NOMO-1 treated with dmso at 0.1 percent for 144 hours (cell line): ENCODE results near the gene ATG9A.
"Not testable (repeated sequence)": the region's sequence is repeated elsewhere in the genome, so short reads cannot be mapped to it uniquely, and the experiment has no call there.

Experiments
- DNase-seq: peaks from one replicate; lab custom pipeline; 2025; ENCODE audit not compliant: unreplicated experiment; lab: John Stamatoyannopoulos, UW

Gene ATG9A, protein sequence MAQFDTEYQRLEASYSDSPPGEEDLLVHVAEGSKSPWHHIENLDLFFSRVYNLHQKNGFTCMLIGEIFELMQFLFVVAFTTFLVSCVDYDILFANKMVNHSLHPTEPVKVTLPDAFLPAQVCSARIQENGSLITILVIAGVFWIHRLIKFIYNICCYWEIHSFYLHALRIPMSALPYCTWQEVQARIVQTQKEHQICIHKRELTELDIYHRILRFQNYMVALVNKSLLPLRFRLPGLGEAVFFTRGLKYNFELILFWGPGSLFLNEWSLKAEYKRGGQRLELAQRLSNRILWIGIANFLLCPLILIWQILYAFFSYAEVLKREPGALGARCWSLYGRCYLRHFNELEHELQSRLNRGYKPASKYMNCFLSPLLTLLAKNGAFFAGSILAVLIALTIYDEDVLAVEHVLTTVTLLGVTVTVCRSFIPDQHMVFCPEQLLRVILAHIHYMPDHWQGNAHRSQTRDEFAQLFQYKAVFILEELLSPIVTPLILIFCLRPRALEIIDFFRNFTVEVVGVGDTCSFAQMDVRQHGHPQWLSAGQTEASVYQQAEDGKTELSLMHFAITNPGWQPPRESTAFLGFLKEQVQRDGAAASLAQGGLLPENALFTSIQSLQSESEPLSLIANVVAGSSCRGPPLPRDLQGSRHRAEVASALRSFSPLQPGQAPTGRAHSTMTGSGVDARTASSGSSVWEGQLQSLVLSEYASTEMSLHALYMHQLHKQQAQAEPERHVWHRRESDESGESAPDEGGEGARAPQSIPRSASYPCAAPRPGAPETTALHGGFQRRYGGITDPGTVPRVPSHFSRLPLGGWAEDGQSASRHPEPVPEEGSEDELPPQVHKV

DNA sequence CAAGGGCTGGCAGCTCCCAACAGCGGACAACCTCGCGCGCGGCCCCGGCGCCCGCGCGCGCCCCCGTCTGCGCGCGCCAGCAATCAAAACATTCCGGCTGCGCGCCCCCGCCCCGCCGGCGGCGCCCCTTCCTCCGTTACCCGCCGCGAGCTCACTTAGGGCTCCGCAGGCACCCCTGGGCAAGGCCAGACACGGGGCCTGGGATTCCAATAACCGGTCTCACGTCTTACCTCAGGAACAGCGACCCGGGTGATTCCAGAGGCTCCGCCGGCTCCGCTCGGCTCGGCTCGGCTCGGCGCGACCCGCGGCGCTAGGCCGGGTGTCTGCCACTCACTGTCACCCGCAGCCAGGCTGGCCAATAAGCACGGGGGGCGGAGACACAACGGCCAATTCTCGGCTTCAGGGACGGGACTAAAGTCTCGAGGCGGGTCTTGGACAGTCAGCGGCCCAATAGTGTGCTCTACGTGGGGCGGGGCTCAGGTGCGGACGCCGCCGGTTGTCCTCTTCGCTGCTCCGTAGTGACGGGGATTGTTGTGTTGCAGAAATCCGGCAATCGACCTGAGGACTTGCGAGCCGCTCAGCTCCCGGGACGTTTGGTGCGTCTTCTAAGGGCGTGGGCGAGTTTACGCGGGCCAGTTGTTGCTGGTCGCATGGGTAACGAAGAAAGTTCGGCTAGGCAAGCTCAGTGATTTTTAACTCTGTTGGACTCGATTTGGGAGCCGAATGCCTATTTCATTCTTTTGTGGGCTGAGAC lies at the start of gene ATG9A, which contains the start of gene ANKZF1:
TSS of gene ATG9A (minus strand) at position 332 of the 754 bp plus-strand sequence. CDS start 1,612 bp downstream, outside the sequence.
TSS of gene ANKZF1 (plus strand) at position 502 of the 754 bp plus-strand sequence. CDS start 452 bp downstream, outside the sequence.
- peak; percentile 99 for DNase-seq

DNA sequence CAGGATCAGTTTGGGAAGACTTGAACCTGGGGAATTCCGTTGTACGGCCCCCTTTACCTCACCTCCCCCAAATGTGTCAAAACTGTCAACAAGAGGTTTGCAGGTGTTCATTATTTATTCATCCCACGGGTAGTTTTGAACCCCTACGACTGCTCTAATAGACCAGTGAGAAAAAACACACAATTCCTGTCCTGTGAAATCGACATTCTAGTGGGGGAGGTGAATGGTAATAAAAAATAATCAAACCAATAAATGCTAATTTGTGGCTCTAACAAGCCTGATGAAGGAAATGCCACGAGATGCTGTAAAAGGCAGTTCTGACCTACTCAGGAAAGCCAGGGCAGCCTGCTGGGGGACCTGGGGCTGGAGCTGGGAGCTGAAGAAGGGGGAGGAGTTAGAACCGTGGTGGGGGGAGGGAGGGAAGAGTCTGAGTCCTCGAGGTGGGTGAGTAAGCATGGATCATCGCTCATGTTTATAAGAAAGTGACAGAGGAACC lies 49.3 kb upstream of the ATG9A start:
- no peak for DNase-seq

DNA sequence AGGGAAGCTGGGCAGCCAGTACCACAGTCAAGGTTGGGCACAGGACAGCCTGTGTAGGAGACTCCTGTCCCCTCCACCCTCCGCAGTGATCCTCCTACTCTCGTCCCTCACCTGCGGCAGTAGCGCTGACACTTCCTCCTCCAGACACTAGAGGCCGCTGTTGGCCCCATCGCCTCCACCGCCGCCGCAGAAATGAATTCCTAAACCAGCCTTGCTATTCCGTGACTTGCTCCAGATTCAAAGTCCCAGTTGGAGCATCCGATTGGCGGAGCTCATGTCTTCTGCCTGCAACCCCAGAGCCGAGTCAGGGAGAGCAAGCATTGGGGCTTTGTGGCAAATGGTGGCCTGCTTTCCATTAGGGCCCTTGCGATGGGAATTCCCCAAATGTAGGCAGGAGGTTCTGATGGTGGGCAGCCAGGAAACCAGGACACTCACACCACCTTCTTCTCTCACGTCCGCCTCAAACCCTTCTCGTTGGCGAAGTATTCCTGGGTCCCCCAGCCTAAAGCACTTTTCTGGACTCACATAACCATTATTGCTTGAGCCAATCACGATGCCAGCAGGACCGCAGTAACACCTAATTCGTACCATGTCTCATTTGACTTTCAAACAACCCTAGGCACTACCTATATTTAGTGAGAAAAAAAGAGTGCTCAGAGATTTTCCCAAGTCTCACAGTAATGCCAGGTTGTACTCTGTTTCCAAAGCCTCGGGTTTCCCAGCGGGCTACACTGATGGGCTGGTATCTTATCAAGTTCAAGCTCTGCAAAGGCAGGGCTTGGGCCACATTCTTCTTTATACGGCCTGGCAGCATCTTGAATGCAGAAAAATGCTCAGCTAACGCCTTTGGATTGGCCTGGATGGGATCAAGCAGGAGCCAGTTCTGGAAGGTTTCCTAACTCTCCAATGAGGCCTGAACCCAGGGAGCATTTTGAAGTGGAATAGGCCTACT lies 48.5 kb upstream of the ATG9A start:
- peak; percentile 46 for DNase-seq

DNA sequence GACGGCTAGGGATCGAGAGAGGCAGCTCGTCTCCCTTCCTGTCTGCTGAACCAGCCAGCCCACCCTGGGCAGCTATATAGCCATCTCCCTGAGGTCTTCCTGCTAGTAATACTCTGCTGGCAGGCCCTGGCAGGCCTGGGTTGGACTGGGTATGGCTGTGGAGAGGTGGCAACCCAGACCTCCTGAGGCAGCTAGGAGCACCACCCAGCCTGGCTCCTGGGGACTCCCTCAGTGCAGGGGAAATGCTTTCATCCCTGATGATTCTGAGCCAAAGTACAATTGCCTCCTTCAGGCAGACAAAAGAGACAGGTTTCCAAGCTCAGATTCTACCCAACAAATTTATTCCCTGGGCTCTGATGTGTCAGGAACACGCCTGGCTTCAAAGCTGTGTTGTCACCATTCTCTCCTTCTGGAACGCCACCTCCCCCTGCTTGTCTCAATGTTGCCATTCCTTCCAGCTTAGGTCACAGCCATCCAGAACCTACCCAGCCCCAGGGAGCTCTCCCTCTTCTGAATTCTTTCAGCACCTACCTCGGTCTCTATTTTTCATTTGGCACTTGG lies 45.0 kb upstream of the ATG9A start:
- no peak for DNase-seq

DNA sequence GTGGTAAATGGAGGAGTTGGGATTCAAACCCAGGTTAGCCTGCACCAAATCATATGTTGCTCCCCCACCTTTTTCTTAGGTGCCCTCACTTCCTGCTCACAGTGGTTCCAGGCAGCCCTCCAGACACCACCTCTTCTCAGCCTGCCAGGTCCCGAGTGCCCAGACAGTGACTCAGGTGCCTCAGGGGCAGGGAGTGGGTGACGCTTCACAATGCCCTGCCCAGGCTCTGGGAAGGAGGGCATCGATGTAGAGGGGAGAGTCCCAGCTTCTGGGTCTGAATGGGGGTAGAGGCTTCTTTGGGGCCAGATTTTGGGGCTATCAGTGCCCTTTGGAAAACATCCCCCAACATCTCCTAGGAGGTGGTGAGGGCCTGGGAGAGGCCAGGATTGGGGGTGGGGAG lies 44.5 kb upstream of the ATG9A start:
- DNase-seq, result no peak

DNA sequence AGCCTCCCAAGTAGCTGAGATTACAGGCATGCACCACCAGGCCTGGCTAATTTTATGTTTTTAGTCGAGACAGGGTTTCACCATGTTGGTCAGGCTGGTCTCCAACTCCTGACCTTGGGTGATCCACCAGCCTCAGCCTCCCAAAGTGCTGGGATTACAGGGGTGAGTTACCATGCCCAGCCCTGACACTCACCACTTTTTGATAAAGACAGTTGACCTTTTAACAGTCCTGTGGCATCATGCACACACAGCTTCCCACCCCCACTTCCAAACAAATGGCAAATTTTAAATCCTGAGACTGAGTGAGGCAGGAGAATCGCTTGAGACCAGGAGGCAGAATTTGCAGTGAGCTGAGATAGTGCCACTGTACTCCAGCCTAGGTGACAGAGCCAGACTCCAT lies 43.6 kb upstream of the ATG9A start:
- no peak for DNase-seq

DNA sequence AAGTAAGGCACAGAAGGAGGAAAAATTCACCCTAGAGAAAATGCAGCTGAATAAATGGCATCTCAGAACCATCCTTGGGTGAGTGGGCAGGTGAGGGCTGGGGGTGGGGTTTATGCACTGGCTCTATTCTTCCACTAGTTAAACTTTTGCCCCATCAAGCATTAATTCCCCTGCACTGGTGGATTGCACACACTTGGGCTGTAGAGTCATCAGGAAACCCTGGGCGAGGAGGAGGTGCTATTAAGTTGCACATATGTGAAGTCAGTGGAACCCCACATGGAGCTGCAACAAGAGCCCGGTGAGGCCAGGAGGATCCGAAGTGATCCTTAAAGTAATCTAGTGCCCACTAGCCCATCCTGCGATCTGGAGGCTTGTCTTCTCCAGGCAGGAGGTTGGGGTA lies 42.9 kb upstream of the ATG9A start:
- DNase-seq, result no peak

DNA sequence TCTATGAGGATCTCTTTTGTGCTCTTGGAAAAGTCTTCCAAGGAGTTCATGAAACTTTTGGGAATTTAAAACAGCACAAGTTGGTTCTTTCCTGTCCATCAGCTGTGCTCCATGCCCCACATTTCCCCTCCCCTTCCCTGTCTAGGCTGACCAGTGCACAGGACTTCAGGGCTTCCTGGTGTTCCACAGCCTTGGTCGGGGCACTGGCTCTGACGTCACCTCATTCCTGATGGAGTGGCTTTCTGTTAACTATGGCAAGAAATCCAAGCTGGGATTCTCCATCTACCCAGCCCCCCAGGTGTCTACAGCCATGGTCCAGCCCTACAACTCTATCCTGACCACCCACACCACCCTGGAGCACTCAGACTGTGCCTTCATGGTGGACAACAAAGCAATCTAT lies 41.6 kb upstream of the ATG9A start:
- DNase-seq, result no peak

DNA sequence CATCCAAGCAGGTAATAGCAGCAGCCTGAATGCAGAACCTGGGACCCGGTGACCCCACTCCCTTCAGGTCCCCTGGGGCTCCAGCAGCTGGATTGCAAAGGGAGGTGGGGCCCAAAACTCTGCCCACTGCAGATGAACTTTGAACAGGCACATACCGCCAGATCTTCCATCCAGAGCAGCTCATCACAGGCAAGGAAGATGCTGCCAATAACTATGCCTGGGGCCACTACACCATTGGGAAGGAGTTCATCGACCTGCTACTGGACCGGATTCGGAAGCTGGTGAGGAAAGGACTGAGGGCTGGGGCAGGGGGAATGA lies 40.6 kb upstream of the ATG9A start:
- no peak for DNase-seq

DNA sequence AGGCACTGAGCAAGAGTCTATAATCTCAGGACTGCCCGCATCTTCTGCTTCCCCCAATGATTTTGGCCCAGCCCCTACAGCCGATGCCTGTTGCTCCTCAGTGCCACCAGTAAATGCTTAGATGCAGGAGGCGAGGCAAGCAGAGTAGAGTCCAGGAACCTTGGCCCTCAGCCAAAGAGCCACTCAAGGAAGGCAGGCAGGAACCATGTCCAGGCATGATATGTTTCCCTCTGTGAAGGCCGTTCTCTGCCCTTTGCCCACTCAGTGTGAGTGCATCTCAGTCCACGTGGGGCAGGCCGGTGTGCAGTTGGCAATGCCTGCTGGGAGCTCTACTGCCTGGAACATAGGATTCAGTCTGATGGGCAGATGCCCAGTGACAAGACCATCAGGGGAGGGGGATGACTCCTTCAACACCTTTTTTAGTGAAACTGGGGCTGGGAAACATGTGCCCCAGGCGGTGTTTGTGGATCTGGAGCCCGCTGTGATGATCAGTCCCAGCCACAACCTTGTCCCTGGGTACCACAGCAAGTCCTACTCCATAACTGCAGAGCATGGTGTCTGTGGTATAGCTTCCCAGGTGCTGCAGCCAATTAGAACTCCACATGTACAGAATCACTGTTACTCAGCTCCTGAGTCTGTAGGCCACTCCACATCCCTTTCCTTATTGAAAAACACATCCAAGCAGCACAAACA lies 40.1 kb upstream of the ATG9A start:
- no peak for DNase-seq

DNA sequence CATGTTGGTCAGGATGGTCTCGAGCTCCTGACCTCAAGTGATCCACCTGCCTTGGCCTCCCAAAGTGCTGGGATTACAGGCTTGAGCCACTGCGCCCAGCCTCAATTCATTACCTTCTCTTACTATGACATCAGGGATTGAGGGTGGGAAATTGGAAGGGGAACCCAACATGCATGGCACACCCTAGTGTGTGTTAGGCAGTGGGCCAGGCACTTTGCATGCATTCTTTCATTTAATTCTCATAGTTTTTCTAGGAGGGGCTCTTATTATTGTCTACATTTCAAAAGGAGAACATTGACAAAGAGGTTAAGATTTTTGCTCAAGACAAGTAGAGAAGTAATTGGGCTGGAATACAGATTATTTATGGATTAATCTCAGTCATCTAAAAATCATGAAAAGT lies 38.9 kb upstream of the ATG9A start:
- DNase-seq, result no peak

DNA sequence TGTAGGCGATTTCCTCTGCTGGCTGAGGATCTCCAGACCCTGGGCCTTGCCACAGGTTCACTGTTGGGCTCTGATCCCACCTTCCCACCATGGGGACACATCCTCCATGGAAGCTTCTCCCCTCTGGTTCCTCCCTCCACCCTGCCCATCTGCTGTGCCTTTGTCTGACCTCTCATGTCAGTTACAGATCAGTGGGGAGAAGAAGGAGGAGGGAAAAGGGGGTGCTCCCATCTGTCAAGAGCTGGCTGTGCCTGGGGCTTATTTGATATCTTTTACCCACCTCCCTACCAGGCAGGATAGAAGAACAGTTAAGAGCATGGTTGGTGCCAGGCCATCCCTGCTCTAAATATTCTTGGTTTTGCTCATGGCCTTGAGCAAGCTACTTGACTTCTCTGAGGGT lies 37.5 kb upstream of the ATG9A start:
- DNase-seq, result no peak

DNA sequence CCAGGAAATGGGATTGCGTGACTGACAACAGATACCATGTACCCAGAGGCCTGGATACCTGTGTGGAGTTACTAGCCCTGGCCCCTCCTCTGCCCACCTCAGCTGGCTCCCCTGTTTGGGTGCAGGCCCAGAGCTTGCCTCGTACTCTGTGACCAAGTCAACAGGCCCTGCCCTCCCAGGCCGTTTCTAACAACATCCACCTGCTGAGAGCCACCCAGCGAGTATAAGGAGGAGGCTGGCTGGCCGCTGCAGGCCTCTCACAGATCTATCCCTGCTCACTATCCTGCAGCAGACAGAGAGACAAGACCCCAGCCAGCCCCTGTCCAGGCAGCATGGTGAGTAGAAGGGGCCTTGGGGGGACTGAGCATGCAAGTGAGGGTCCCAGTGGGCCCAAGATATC lies 36.8 kb upstream of the ATG9A start:
- DNase-seq, result no peak

DNA sequence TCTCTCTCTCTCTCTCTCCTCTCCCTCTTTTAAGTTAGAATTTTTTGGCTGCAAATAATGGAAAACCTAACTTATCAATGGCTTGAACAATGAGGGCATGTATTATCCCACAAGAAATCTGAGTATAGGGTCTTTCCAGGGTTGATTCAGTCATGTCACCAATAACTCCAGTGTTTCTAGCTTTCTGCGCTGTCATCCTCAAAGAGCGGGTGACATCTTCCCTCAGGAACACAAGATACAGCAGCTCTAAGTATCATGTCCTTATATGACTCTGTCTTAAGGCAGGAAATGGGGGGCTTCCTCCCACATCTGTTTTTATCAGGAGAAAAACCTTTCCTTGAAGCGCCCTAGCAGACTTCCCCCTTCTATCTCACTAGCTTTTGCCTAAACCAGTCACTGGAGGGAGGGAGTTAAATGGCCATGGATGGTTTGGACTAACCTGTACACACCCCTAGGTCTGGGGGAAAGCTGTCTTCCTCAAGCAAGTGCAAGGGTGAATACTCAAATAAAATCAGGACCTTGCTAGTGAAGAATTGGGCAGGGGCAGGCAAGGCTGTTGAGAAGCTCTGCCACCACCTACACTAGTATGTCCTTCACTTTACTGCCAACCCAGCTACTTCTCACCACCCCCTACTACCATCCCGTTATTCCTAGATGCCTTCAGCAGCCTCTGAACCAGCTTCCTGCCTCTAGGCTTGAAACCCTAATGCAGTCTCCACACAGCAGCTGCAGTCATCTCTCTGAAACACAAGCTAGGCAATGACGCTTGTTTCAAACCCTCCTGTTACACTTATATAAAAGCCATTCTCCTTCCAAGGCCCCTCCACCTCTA lies 31.8 kb upstream of the ATG9A start:
- DNase-seq, result no peak

DNA sequence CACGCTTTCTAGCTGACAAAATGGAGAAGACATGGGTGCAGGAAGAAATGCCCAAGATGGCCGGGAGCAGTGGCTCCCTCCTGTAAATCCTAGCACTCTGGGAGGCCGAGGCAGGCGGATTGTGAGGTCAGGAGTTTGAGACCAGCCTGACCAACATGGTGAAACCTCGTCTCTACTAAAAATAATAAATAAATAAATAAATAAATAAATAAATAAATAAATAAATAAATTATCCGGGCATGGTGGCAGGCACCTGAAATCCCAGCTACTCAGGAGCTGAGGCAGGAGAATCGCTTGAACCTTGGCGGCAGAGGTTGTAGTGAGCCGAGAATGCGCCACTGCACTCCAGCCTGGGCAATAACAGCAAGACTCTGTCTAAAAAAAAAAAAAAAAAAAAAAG lies 29.5 kb upstream of the ATG9A start:
- DNase-seq, result not testable (repeated sequence)

DNA sequence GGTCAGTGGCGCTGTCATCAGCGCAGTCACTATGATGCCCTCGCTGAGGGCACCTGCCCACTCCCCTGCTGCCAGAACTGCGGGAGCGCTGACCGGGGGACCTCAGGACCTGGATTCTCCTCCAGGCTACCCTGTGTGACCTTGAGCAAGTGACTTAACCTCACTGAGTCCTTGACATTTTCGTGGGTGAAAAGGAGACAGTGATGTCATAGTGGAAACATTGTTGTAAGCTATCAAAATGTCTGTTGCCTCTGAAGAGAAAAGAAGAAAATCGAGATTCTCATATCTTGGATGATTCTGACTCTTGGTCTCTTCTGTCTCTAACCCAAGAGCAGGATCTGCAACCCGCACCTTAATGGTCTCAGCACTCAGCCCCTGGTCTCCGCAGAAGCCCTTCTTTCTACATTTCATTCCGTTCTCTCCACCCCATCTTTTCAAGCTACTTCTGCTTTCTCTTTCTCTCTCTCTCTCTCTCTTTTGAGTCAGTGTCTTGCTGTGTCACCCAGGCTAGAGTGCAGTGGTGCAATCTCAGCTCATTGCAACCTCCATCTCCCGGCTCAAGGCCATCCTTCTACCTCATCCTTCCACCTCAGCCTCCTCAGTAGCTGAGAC lies 25.3 kb upstream of the ATG9A start:
- peak; percentile 68 for DNase-seq

DNA sequence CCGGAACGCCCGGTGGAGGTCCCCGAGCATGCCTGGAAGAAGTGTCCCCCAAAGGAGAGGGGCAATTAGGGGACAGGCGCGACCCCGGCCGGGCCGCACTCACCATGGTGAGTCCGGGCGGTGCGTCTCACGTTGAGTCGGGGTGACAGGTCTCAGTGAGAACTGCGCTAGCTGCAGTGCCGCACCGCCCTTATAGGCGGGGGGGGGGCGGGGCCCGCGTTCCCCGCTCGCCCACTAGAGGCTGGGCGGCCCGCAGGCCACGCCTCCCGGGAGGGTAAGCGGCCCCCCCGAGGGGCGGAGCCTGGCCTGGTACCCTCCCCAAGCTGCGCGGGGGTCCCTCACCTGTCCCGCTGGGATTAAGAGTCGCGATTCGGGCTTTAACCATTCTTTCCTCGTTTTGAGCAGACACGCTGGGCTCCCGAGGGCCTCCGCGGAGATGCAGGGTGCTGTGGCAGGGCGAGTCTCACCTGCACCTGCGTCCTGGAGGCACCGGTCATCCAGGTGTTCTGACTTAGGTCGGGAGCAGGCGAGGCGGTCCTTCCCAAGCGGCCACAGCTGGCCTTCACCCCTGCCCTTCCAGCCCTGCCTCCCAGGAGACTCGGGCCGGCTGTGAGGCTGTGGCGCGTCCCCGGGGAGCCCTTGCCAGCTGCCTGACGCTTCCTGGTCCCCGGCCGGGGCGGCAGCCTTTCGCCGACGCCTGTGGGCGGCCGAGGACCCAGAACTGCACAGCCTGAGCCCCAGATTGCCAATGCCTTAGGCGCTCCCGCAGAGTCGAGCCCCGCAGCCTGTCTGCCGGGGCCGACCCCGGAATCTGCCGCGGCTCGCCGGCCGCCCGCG lies 24.5 kb upstream of the ATG9A start, which contains the start of gene TUBA4A:
TSS of gene TUBA4A (minus strand) at position 166 of the 837 bp plus-strand sequence. CDS start at position 106, 60 bp downstream.
- DNase-seq, result peak; percentile 49
